Measurements from ENCODE around the gene KLF7. TPM values are rescaled to one million over a fixed set of nuclear protein-coding genes. Genes with fewer than 3 reads are reported as not detected.

Gene KLF7
- total RNA-seq, 1 experiment from 2014 or later = 17.1 TPM

DNA sequence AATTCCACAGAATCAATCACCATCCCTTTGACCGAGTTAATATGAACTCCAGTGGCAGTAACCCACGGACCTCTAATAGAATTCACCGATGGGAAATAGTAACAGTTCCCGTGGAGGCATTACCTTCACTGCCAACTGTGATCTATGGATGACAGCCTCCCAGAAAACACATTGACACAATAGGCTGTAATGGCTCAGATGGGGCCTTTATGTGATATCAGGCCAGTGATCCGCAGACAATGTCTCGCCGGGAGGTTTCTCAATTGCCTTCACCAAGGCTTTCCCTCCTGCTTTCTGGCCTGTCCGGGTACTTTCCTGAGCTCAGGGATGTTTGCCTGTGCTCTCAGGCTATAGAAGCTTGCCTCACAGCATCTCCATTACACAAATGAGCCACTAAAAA, 34.4 kb upstream of the KLF7 start:
- DNase-seq (ENCODE audit: low read depth, low spot score) = no peak
- Histone ChIP-seq H3K27me3 (ENCODE audit: control insufficient read depth, insufficient read depth, low read length) (no peaks in the 10 kb centered on the region), H3K4me1 (ENCODE audit: control insufficient read depth, insufficient read depth, low read length) (no peaks in the 10 kb centered on the region), H3K36me3 (ENCODE audit: control insufficient read depth, insufficient read depth, low read length) (no peaks in the 10 kb centered on the region), H3K27ac (ENCODE audit: low read length) (no peak overlapping the region), H3K9me3 (ENCODE audit: control insufficient read depth, insufficient read depth, low read depth, low read length) (no peaks in the 10 kb centered on the region), H3K4me3 (ENCODE audit: low read depth in 2 of 2, low read length in 2 of 2) (no peak overlapping the region)
- intact Hi-C loops (cut with micrococcal nuclease; ENCODE audit: unreplicated experiment) (no loop called here), in situ Hi-C loops (cut with HindIII; ENCODE audit: low pct_unique_long_range_greater_than_20kb, low sequenced_read_pairs) (no loop called here)
- ATAC-seq = no peak
- CTCF ChIA-PET = no interaction called here
- no TSS peak for BruUV-seq (replicated peaks)
- TF ChIP-seq SIN3A (IDR thresholded peaks at IDR 0.05; ENCODE audit: borderline replicate concordance, insufficient read depth, low read depth, low read length) (no peak), TCF7L2 (IDR thresholded peaks at IDR 0.05; ENCODE audit: low read depth, low read length) (no peak), POLR2AphosphoS5 (IDR thresholded peaks at IDR 0.05; ENCODE audit: low read depth, low read length) (no peak), REST (IDR thresholded peaks at IDR 0.05; ENCODE audit: insufficient read depth in 1 of 2, low read depth in 2 of 2, low read length in 1 of 2) (no peak)
- TF ChIP-seq, protein P1, sequence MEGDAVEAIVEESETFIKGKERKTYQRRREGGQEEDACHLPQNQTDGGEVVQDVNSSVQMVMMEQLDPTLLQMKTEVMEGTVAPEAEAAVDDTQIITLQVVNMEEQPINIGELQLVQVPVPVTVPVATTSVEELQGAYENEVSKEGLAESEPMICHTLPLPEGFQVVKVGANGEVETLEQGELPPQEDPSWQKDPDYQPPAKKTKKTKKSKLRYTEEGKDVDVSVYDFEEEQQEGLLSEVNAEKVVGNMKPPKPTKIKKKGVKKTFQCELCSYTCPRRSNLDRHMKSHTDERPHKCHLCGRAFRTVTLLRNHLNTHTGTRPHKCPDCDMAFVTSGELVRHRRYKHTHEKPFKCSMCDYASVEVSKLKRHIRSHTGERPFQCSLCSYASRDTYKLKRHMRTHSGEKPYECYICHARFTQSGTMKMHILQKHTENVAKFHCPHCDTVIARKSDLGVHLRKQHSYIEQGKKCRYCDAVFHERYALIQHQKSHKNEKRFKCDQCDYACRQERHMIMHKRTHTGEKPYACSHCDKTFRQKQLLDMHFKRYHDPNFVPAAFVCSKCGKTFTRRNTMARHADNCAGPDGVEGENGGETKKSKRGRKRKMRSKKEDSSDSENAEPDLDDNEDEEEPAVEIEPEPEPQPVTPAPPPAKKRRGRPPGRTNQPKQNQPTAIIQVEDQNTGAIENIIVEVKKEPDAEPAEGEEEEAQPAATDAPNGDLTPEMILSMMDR (IDR thresholded peaks at IDR 0.05) = no peak
- POLR2A ChIA-PET = no interaction called here

- H3K36me3 ChIP-seq (ENCODE audit: control insufficient read depth, insufficient read depth, low read length) = no peaks in the 10 kb centered on the region
- ATAC-seq (no peak), DNase-seq (ENCODE audit: low read depth, low spot score) (no peak)
- no peaks in the 10 kb centered on the region for H3K9me3 ChIP-seq (ENCODE audit: control insufficient read depth, insufficient read depth, low read depth, low read length)
- no TSS peak for BruUV-seq (replicated peaks)
- ChIA-PET POLR2A (interaction anchor here (0.6 kb wide), 1 partner anchor 180 kb away, joined by 4 read pairs; no protein-coding TSS in a partner anchor), CTCF (no interaction called here)
- no peak overlapping the region for H3K4me3 ChIP-seq (ENCODE audit: low read depth in 2 of 2, low read length in 2 of 2)
- H3K27ac ChIP-seq (ENCODE audit: low read length) = no peak overlapping the region
- no peaks in the 10 kb centered on the region for H3K4me1 ChIP-seq (ENCODE audit: control insufficient read depth, insufficient read depth, low read length)
- in situ Hi-C loops (cut with HindIII; ENCODE audit: low pct_unique_long_range_greater_than_20kb, low sequenced_read_pairs) (no loop called here), intact Hi-C loops (cut with micrococcal nuclease; ENCODE audit: unreplicated experiment) (no loop called here)
- H3K27me3 ChIP-seq (ENCODE audit: control insufficient read depth, insufficient read depth, low read length) = no peaks in the 10 kb centered on the region
- no peak for TF ChIP-seq TCF7L2 (IDR thresholded peaks at IDR 0.05; ENCODE audit: low read depth, low read length)
- no peak for TF ChIP-seq POLR2AphosphoS5 (IDR thresholded peaks at IDR 0.05; ENCODE audit: low read depth, low read length)
- TF ChIP-seq, protein P1 (IDR thresholded peaks at IDR 0.05) = no peak
- no peak for TF ChIP-seq SIN3A (IDR thresholded peaks at IDR 0.05; ENCODE audit: borderline replicate concordance, insufficient read depth, low read depth, low read length)
- no peak for TF ChIP-seq REST (IDR thresholded peaks at IDR 0.05; ENCODE audit: insufficient read depth in 1 of 2, low read depth in 2 of 2, low read length in 1 of 2)
These were observed 28.3 kb upstream of the KLF7 start for GRCh38 chr2:207194028-207194427.
